GM19099 (cell line): Measurements from ENCODE around the gene CDH16.

Experiments used
- POLR2A ChIP-seq: IDR thresholded peaks from 3 replicates; pipeline ENCODE4 v1.6.1; 2011; ENCODE audit warnings: low read depth; ENCODE audit not compliant: insufficient read length; ENCODE audit errors: extremely low read depth

Gene CDH16

GRCh38 chr16:66933776-66934137 lies 15.1 kb upstream of the CDH16 start:
- no peak for TF ChIP-seq POLR2A

GRCh38 chr16:66932076-66932475 lies 13.4 kb upstream of the CDH16 start:
- no peak for TF ChIP-seq POLR2A

- no peak for TF ChIP-seq POLR2A
Measured at GRCh38 chr16:66931665-66932064, 13.0 kb upstream of the CDH16 start.

GRCh38 chr16:66930189-66930588 lies 11.5 kb upstream of the CDH16 start:
- TF ChIP-seq POLR2A: no peak

DNA sequence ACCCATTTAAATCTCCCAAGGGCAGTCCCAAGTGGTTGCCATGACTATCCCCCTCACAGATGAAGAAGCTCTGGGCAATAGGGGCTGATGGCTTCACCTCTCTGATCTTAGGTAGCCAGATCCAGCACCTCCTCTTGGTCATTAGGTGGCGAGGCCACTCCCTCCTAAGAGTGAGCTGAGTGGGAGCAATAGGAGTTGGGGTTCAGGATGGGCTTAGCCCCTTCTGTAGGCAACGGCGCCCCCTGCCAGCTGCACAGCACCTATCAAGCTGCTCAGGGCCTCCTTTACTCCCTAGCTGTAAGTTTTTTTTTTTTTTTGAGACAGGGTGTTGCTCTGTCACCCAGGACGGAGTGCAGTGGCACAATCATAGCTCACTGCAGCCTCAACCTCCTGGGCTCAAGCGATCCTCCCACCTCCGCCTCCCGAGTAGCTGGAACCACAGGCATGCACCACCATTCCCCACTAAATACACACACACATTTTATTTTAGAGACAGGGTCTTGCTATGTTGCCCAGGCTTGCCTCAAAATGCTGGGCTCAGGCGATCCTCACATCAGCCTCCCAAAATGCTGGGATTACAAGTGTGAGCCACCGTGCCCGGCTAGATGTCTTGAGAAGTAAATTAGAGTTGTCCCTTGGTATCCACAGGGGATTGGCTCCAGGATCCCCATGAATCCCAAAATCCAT lies 10.2 kb upstream of the CDH16 start:
- TF ChIP-seq POLR2A: no peak

- TF ChIP-seq POLR2A: no peak
Measured at GRCh38 chr16:66927918-66928649, 9.4 kb upstream of the CDH16 start.

DNA sequence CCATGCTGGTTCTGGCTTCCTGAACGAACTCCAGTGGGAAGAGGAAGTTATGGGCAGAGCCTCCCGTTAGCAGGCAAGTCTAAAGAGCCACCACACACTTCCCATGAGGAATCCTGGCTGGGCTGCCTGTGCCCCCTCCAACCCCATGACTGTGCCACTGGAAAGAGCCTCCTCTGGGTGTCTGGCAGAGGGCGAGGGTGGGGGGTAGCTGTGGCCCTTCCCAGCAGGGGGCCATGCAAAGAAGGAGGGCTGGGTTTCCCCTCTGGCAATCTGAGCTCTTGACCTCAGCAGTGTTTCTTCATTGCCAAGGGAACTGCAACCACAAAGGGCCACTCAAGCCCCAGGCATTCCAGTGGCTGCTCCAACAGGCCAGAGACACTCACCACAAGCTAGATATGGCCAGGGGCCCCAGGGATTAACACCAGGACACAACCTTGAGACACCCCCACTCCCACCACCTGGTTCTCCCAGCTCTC lies 8.3 kb upstream of the CDH16 start:
- no peak for TF ChIP-seq POLR2A

- no peak for TF ChIP-seq POLR2A
Measured at GRCh38 chr16:66926171-66926947, 7.7 kb upstream of the CDH16 start.

DNA sequence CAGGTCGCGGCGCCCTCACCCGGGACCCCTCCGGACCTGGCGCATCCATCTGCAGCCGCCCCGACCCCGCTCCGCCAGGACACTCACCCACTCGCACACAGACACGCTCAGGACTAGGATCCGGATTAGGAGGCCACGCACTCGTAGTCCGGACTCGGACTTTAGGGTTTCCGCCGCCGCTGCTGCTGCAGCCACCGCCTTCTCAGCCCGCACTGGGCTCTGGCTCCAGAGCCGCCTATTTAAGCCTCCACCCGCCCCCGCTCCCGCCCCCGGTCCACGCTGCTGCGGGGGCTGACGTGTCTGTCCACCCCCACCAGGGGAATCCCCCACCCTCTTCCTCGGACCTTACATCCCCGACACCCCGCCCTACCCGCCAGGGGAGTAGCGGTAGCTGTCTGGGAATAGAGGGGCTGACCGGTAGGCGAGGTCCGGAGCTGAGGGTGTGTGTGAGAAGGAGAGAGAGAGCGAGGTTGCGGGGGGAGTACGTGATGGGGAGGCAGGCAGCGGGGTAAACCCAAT lies 6.7 kb upstream of the CDH16 start, which contains the start of gene RRAD:
TSS of gene RRAD (minus strand) at position 214 of the 519 bp plus-strand sequence. CDS start 356 bp downstream, outside the sequence.
- no peak for TF ChIP-seq POLR2A

DNA sequence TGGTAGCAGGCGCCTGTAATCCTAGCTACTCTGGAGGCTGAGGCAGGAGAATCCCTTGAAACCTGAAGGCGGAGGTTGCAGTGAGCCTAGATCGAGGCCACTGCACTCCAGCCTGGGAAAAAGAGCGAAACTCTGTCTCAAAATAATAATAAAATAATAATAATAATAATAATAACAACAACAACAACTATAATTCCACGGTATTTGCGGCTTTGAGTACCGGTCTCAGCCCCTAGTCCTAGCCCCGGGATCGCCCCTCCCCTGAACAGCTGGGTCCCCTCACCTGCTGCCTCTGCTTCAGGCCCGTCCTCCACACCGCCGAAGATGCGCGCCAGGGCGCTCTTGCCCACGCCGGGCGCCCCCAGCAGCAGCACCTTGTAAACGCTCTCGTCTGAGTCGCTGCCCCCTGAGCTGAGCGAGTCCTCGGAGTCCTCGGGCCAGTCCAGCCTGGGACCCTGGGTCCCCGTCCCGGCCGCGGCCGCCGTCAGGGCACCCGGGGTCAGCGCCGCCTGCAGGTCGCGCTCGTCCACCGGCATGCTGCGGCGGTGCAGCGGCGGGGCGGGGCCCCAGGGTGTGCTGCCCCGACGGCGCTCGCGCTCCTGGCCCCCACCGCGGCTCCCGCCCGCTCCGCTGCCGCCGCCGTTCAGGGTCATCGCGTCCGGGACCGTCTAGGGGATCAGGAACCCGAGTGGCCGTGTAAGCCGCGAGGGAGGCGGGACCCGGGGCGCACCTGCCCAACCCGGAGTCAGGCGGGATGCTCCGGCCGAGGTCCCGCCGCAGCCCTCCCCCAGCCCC lies 6.0 kb upstream of the CDH16 start:
- TF ChIP-seq POLR2A: no peak

DNA sequence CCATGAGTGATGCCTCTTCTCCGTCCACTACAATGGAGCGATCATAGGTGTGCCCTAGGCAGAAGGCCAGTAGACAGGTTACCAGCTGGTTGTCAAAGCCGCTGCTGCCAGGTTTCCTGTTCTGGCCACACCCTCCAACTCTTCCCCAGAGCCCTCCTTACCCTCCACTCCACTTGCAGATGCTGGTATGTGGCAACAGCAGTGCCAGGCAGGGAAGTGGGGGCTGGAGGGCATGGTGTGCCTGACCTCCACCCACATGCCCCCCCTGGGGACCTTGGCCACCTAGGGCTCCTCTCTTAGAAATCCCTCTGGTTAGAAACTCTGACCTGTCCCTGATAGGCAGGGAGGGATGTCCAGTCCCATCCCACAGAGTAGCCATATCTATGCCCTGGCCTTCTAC lies 5.2 kb upstream of the CDH16 start:
- TF ChIP-seq POLR2A: no peak

DNA sequence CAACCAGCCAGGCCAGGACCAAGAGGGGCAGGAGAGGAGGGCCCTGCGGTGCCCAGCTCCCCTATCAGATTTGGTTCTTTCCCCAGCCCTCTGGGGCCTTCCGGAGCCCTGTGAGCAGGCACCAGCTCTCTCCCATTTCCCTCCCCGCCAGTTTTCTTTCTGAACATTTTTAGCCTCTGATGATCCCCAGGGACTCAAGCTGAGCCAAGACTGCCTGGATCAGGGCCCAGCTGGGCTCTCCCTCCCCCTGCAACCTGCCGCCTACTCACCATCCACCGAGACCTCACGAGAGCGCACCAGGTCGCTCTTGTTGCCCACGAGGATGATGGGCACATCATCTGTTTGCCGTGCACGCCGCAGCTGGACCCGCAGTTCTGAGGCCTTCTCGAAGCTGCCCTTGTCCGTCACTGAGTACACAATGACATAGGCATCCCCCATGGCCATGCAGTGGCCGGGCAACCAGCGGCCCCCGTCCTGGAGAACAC lies 4.6 kb upstream of the CDH16 start:
- no peak for TF ChIP-seq POLR2A

- TF ChIP-seq POLR2A: no peak
Measured at GRCh38 chr16:66921729-66922450, 3.2 kb upstream of the CDH16 start.

DNA sequence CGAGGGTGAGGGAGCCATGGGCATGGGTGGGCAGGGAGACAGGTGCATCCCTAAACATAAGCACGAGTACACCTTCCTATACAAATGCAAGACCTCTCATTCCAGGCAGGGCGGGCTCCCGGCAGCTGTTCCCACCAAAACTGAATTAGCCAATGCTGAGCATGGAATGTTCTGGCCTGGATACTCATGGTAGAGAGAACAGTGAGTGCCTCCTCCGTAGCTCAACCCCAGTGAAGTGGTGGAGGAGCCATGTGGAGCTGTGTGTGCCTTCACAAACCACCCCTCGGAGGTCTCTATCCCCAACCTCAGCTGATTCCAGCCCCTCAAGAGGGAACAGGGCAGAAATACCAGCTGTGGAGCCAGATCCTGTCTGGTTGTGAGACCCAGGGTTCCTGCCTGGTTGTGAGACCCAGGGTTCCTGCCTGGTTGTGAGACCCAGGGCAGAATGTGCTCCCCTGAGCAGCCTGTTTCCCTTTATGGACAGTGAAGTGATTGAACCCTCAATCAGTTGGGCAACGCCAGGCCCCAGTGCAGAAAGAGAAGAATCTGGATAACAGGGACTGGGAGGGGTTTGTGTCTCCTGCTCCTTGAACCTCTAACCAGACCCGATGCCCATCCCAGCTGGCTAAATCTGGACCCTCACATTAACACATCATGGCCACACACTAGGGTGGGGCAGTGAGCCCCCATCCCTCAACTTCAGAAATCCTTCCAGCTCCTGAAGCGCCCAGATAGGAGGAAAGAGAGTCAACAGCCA lies 2.4 kb upstream of the CDH16 start:
- TF ChIP-seq POLR2A: no peak

- no peak for TF ChIP-seq POLR2A
Measured at GRCh38 chr16:66920299-66920590, 1.6 kb upstream of the CDH16 start.
